Measurements from ENCODE around the gene CLEC4M.

The CLEC4M gene

GRCh38 chr19:7817801-7818200 is 54.8 kb downstream of the CLEC4M start:
- no peak for DNase-seq

DNA sequence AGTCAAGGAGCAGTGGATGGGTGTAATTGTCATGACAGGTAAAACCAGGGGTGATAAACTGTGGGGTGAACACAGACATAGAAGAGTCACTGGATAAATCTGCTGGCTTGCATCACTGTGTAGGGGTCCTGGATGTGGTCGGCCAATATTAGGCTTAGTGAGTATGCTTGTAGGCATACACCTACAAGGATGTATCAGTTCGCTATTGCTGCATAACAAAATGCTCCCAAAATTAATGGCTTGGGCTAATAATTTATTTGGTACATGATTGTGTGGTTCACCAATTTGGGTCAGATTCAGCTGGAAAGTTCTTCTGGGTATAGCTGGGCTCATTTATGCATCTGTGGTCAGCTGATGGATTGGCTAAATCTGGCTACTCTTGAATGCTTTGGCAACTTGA is 55.8 kb downstream of the CLEC4M start:
- DNase-seq: no peak
